Peyer's patch (tissue), 4 donors: ENCODE results near the gene RALGPS1. TPM values are rescaled to one million over a fixed set of nuclear protein-coding genes. Genes with fewer than 3 reads are reported as not detected.

Experiments used
- DNase-seq, 3 donors: peaks; one replicate each; pipeline ENCODE4 v3.0.0-alpha.2; 2017 to 2019
- H3K27ac ChIP-seq, 4 donors: fragments of 200-600 bp; sonication (generic); one replicate each; pipeline ENCODE4 v1.5.1; 2016 to 2019
- H3K27me3 ChIP-seq, 2 donors: fragments of 200-600 bp; sonication (generic); one replicate each; pipeline ENCODE4 v1.5.1; 2019
- H3K36me3 ChIP-seq, 3 donors: fragments of 200-600 bp; sonication (generic); one replicate each; pipeline ENCODE4 v1.5.1; 2016 to 2019
- H3K4me1 ChIP-seq, 4 donors: fragments of 200-600 bp; sonication (generic); one replicate each; pipeline ENCODE4 v1.5.1; 2016 to 2019
- H3K4me3 ChIP-seq, 4 donors: fragments of 200-600 bp; sonication (generic); 1 replicate in 3 of 4; 2 replicates in 1 of 4; pipeline ENCODE4 v1.5.1; 2016 to 2019; ENCODE audit warnings: mild to moderate bottlenecking in 1 of 4
- H3K9me3 ChIP-seq, 4 donors: fragments of 200-600 bp; sonication (generic); one replicate each; pipeline ENCODE4 v1.5.1; 2016 to 2019; ENCODE audit warnings: mild to moderate bottlenecking in 1 of 4
- CTCF ChIP-seq, 6 experiments: fragments of 450-650 bp in 4 of 6; fragments of 200-600 bp in 2 of 6; sonication (generic) in 1 of 6; IDR thresholded peaks; one replicate each; pipeline ENCODE4 v1.5.1; 2017 to 2019; ENCODE audit warnings: antibody characterized with exemption in 6 of 6, mild to moderate bottlenecking in 3 of 6, moderate library complexity in 1 of 6
- POLR2A ChIP-seq, 2 donors: fragments of 450-650 bp; IDR thresholded peaks; one replicate each; pipeline ENCODE4 v1.5.1; 2017; ENCODE audit warnings: antibody characterized with exemption in 2 of 2, mild to moderate bottlenecking in 2 of 2, moderate library complexity in 2 of 2
- total RNA-seq, 4 donors: library from RNA; depleted of rRNA; stranded (reverse); fragments of >200 nt; gene quantifications; one replicate each; pipeline ENCODE4 v1.1.0, GENCODE V29; 2016

RALGPS1 gene
- total RNA-seq, 4 donors from 2014 or later: 38.8 to 158 (median 141) TPM

DNA sequence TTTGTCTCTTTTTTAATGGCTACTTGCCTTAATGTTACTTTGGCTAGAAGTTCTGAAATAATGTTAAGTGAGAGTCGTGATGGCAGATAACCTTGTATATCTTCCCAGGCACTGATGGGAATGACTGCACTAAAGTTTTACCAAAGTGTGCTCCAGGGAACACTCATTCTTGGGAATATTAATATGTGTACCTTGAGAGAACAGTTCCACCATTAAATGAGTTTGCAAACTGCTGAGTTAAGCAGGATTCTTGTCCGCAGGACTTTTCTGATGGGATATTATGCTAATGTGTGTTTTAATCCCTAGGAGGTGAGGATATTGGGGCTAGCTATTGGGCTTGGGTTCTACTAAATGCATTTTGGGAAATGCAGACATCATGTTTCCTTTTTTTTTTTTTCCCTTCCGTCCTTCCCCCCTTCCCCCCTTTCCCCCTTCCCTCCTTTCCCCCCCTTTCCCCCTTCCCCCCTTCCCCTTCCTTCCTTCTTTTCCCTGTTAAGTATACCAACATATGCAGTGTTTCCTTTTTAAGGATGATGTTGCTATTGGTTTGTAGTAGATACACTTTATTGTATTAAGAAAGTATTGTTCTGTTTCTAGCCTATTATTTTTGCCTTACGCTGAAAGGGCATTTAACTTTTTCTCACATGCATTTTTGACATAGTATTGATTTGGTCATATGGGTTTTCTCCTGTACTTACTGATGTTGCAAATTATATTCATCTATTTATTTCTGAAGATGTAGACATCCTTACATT lies 38.6 kb upstream of the RALGPS1 start:
- Histone ChIP-seq H3K36me3 (peaks cover 0 to 18% (median 0%) of the 10 kb centered on the region in 3 donors), H3K27me3 (no peaks in the 10 kb centered on the region), H3K4me1 (no peaks in the 10 kb centered on the region), H3K9me3 (no peaks in the 10 kb centered on the region), H3K4me3 (no peak overlapping the region), H3K27ac (no peak overlapping the region)
- DNase-seq: no peak
- no peak for TF ChIP-seq POLR2A (IDR thresholded peaks at IDR 0.05)
- TF ChIP-seq CTCF (IDR thresholded peaks at IDR 0.05): no peak

- no peak for DNase-seq
- Histone ChIP-seq H3K4me1 (no peaks in the 10 kb centered on the region), H3K27ac (no peak overlapping the region), H3K9me3 (no peaks in the 10 kb centered on the region), H3K4me3 (no peak overlapping the region), H3K27me3 (no peaks in the 10 kb centered on the region), H3K36me3 (peaks cover 0 to 22% (median 0%) of the 10 kb centered on the region in 3 donors)
- TF ChIP-seq CTCF (IDR thresholded peaks at IDR 0.05) (no peak), POLR2A (IDR thresholded peaks at IDR 0.05) (no peak)
These were observed 38.1 kb upstream of the RALGPS1 start for GRCh38 chr9:126876531-126876930.

- no peak for DNase-seq
- Histone ChIP-seq H3K27ac (no peak overlapping the region), H3K4me3 (no peak overlapping the region), H3K36me3 (peaks cover 0 to 27% (median 0%) of the 10 kb centered on the region in 3 donors), H3K27me3 (no peaks in the 10 kb centered on the region), H3K4me1 (no peaks in the 10 kb centered on the region), H3K9me3 (no peaks in the 10 kb centered on the region)
- TF ChIP-seq CTCF (IDR thresholded peaks at IDR 0.05) (no peak), POLR2A (IDR thresholded peaks at IDR 0.05) (no peak)
These were observed 37.2 kb upstream of the RALGPS1 start for GRCh38 chr9:126877418-126877817.

GRCh38 chr9:126879288-126879687 lies 35.3 kb upstream of the RALGPS1 start:
- Histone ChIP-seq H3K9me3 (no peaks in the 10 kb centered on the region), H3K4me1 (no peaks in the 10 kb centered on the region), H3K27me3 (no peaks in the 10 kb centered on the region), H3K27ac (no peak overlapping the region), H3K4me3 (no peak overlapping the region), H3K36me3 (peaks cover 0 to 27% (median 0%) of the 10 kb centered on the region in 3 donors)
- no peak for DNase-seq
- no peak for TF ChIP-seq POLR2A (IDR thresholded peaks at IDR 0.05)

- Histone ChIP-seq H3K27me3 (no peaks in the 10 kb centered on the region), H3K9me3 (no peaks in the 10 kb centered on the region), H3K4me1 (no peaks in the 10 kb centered on the region), H3K27ac (no peak overlapping the region), H3K36me3 (peaks cover 0 to 27% (median 0%) of the 10 kb centered on the region in 3 donors), H3K4me3 (no peak overlapping the region)
- TF ChIP-seq CTCF (IDR thresholded peaks at IDR 0.05) (no peak), POLR2A (IDR thresholded peaks at IDR 0.05) (no peak)
- DNase-seq: no peak
These were observed 34.2 kb upstream of the RALGPS1 start for GRCh38 chr9:126880226-126880946.

- Histone ChIP-seq H3K4me3 (no peak overlapping the region), H3K27ac (no peak overlapping the region), H3K4me1 (no peaks in the 10 kb centered on the region), H3K9me3 (no peaks in the 10 kb centered on the region), H3K27me3 (no peaks in the 10 kb centered on the region), H3K36me3 (peaks cover 0 to 27% (median 0%) of the 10 kb centered on the region in 3 donors)
- DNase-seq: no peak
- TF ChIP-seq CTCF (IDR thresholded peaks at IDR 0.05) (no peak), POLR2A (IDR thresholded peaks at IDR 0.05) (no peak)
These were observed 33.6 kb upstream of the RALGPS1 start for GRCh38 chr9:126880947-126881332.
